Neuron (in vitro differentiated cells): Measurements from ENCODE around the gene RPS6KC1.
"Not testable (repeated sequence)": the region's sequence is repeated elsewhere in the genome, so short reads cannot be mapped to it uniquely, and the experiment has no call there.

Experiments
- H2AFZ ChIP-seq: one replicate; pipeline ENCODE4 v1.6.1; 2013; ENCODE audit warnings: low read depth, mild to moderate bottlenecking, inconsistent platforms, low read length, moderate library complexity
- H3K27me3 ChIP-seq: one replicate; pipeline ENCODE4 v1.6.1; 2013; ENCODE audit warnings: low read length; ENCODE audit not compliant: insufficient read depth
- H3K36me3 ChIP-seq: one replicate; pipeline ENCODE4 v1.6.1; 2013; ENCODE audit warnings: low read length; ENCODE audit not compliant: insufficient read depth
- H3K4me1 ChIP-seq: one replicate; pipeline ENCODE4 v1.6.1; 2013; ENCODE audit warnings: low read length; ENCODE audit not compliant: insufficient read depth
- H3K4me3 ChIP-seq: 2 replicates; pipeline ENCODE4 v1.5.1; 2013; ENCODE audit warnings: mild to moderate bottlenecking, low read length, moderate library complexity
- H3K9me3 ChIP-seq: one replicate; pipeline ENCODE4 v1.6.1; 2013; ENCODE audit warnings: low read length

Gene RPS6KC1

GRCh38 chr1:213123536-213123935 is 72.5 kb downstream of the RPS6KC1 start:
- peaks cover 5% of the 10 kb centered on the region for H3K4me1 ChIP-seq
- no peak overlapping the region for H2AFZ ChIP-seq
- H3K9me3 ChIP-seq: no peaks in the 10 kb centered on the region
- no peaks in the 10 kb centered on the region for H3K27me3 ChIP-seq
- H3K4me3 ChIP-seq: no peak overlapping the region
- H3K36me3 ChIP-seq: no peaks in the 10 kb centered on the region

- peaks cover 5% of the 10 kb centered on the region for H3K4me1 ChIP-seq
- no peak overlapping the region for H3K4me3 ChIP-seq
- H3K27me3 ChIP-seq: no peaks in the 10 kb centered on the region
- H3K9me3 ChIP-seq: no peaks in the 10 kb centered on the region
- no peaks in the 10 kb centered on the region for H3K36me3 ChIP-seq
- H2AFZ ChIP-seq: no peak overlapping the region
These were observed 73.5 kb downstream of the RPS6KC1 start for GRCh38 chr1:213124590-213124989.

GRCh38 chr1:213125643-213126042 is 74.6 kb downstream of the RPS6KC1 start:
- no peaks in the 10 kb centered on the region for H3K9me3 ChIP-seq
- H3K36me3 ChIP-seq: peaks cover 4% of the 10 kb centered on the region
- no peak overlapping the region for H2AFZ ChIP-seq
- H3K4me3 ChIP-seq: no peak overlapping the region
- H3K4me1 ChIP-seq: peaks cover 5% of the 10 kb centered on the region
- H3K27me3 ChIP-seq: no peaks in the 10 kb centered on the region

- Histone ChIP-seq H3K36me3 (peaks cover 4% of the 10 kb centered on the region), H3K9me3 (no peaks in the 10 kb centered on the region), H2AFZ (no peak overlapping the region), H3K4me1 (peaks cover 5% of the 10 kb centered on the region), H3K4me3 (no peak overlapping the region), H3K27me3 (no peaks in the 10 kb centered on the region)
These were observed 76.0 kb downstream of the RPS6KC1 start for GRCh38 chr1:213127074-213127473.

- Histone ChIP-seq H3K4me1 (no peaks in the 10 kb centered on the region), H3K27me3 (no peaks in the 10 kb centered on the region), H3K4me3 (no peak overlapping the region), H3K36me3 (peaks cover 4% of the 10 kb centered on the region), H2AFZ (no peak overlapping the region), H3K9me3 (no peaks in the 10 kb centered on the region)
These were observed 81.0 kb downstream of the RPS6KC1 start for GRCh38 chr1:213131851-213132655.

GRCh38 chr1:213135572-213135971 is 84.5 kb downstream of the RPS6KC1 start:
- Histone ChIP-seq H3K4me3 (no peak overlapping the region), H3K27me3 (no peaks in the 10 kb centered on the region), H2AFZ (no peak overlapping the region), H3K9me3 (no peaks in the 10 kb centered on the region), H3K4me1 (peaks cover 5% of the 10 kb centered on the region), H3K36me3 (no peaks in the 10 kb centered on the region)

- H3K4me3 ChIP-seq: no peak overlapping the region
- no peaks in the 10 kb centered on the region for H3K9me3 ChIP-seq
- H3K4me1 ChIP-seq: peaks cover 6% of the 10 kb centered on the region
- H3K27me3 ChIP-seq: no peaks in the 10 kb centered on the region
- H3K36me3 ChIP-seq: no peaks in the 10 kb centered on the region
- H2AFZ ChIP-seq: no peak overlapping the region
These were observed 85.3 kb downstream of the RPS6KC1 start for GRCh38 chr1:213136190-213136917.

- H3K9me3 ChIP-seq: peaks cover 2% of the 10 kb centered on the region
- no peaks in the 10 kb centered on the region for H3K27me3 ChIP-seq
These were observed 87.3 kb downstream of the RPS6KC1 start for GRCh38 chr1:213138391-213138790.

GRCh38 chr1:213138892-213139291 is 87.9 kb downstream of the RPS6KC1 start:
- Histone ChIP-seq H3K4me1 (peaks cover 6% of the 10 kb centered on the region), H3K27me3 (no peaks in the 10 kb centered on the region), H3K4me3 (no peak overlapping the region), H3K9me3 (peaks cover 2% of the 10 kb centered on the region), H3K36me3 (peaks cover 2% of the 10 kb centered on the region), H2AFZ (no peak overlapping the region)

More at GRCh38 chr1:213138391-213138790, 87.3 kb downstream of the RPS6KC1 start:
- Histone ChIP-seq H3K4me3 (no peak overlapping the region), H2AFZ (no peak overlapping the region), H3K4me1 (peaks cover 6% of the 10 kb centered on the region), H3K36me3 (no peaks in the 10 kb centered on the region)

GRCh38 chr1:213148905-213149304 is 97.9 kb downstream of the RPS6KC1 start:
- Histone ChIP-seq H3K4me1 (no peaks in the 10 kb centered on the region), H3K9me3 (peaks cover 2% of the 10 kb centered on the region), H3K36me3 (peaks cover 3% of the 10 kb centered on the region), H2AFZ (no peak overlapping the region), H3K4me3 (no peak overlapping the region), H3K27me3 (no peaks in the 10 kb centered on the region)

- H3K4me3 ChIP-seq, H3K9me3 ChIP-seq, H3K36me3 ChIP-seq, H2AFZ ChIP-seq, H3K4me1 ChIP-seq, H3K27me3 ChIP-seq: not testable (repeated sequence)
These were observed 99.0 kb downstream of the RPS6KC1 start for GRCh38 chr1:213150090-213150489.

- no peaks in the 10 kb centered on the region for H3K27me3 ChIP-seq
- peaks cover 6% of the 10 kb centered on the region for H3K9me3 ChIP-seq
- no peaks in the 10 kb centered on the region for H3K4me1 ChIP-seq
- H3K36me3 ChIP-seq: no peaks in the 10 kb centered on the region
- H3K4me3 ChIP-seq: no peak overlapping the region
- no peak overlapping the region for H2AFZ ChIP-seq
These were observed 103.1 kb downstream of the RPS6KC1 start for GRCh38 chr1:213154056-213154685.

- no peaks in the 10 kb centered on the region for H3K27me3 ChIP-seq
- H3K36me3 ChIP-seq: no peaks in the 10 kb centered on the region
- peaks cover 8% of the 10 kb centered on the region for H3K4me1 ChIP-seq
- H3K4me3 ChIP-seq: no peak overlapping the region
- H3K9me3 ChIP-seq: peaks cover under 1% of the 10 kb centered on the region
- no peak overlapping the region for H2AFZ ChIP-seq
These were observed 108.3 kb downstream of the RPS6KC1 start for GRCh38 chr1:213159376-213159775.
